Upper lobe of left lung (tissue), 4 donors: ENCODE measurements around the gene PPM1B.

ENCODE experiments used
- CTCF ChIP-seq, 6 experiments: fragments of 450-650 bp in 4 of 6; fragments of 200-600 bp in 2 of 6; sonication (generic) in 2 of 6; IDR thresholded peaks; one replicate each; pipeline ENCODE4 v1.5.1; 2016 to 2019; ENCODE audit warnings: antibody characterized with exemption in 6 of 6
- EP300 ChIP-seq, 4 donors: sonication (generic); formaldehyde crosslinking; IDR thresholded peaks; one replicate each; pipeline ENCODE4 v1.5.1; 2017; ENCODE audit warnings: antibody characterized with exemption in 4 of 4, control low read depth in 2 of 4
- POLR2A ChIP-seq, 4 donors: fragments of 450-650 bp; IDR thresholded peaks; one replicate each; pipeline ENCODE4 v1.5.1; 2016 to 2017; ENCODE audit warnings: antibody characterized with exemption in 4 of 4, mild to moderate bottlenecking in 2 of 4
- POLR2AphosphoS5 ChIP-seq, 2 donors: sonication (generic); formaldehyde crosslinking; IDR thresholded peaks; one replicate each; pipeline ENCODE4 v1.5.1; 2017; ENCODE audit warnings: antibody characterized with exemption in 2 of 2

GRCh38 chr2:44215827-44216226 is 47.2 kb downstream of the PPM1B start:
- TF ChIP-seq CTCF (IDR thresholded peaks at IDR 0.05) (no peak), POLR2AphosphoS5 (IDR thresholded peaks at IDR 0.05) (no peak), POLR2A (IDR thresholded peaks at IDR 0.05) (no peak), EP300 (IDR thresholded peaks at IDR 0.05) (no peak)
